ENCODE measurements around the gene MYOM1.

The MYOM1 gene

GRCh38 chr18:3194947-3195612 is 24.7 kb downstream of the MYOM1 start:
- no peak for DNase-seq

GRCh38 chr18:3193331-3193730 is 26.4 kb downstream of the MYOM1 start:
- TF ChIP-seq POLR2A (IDR thresholded peaks at IDR 0.05; ENCODE audit: low read length) (no peak), GATA1 (IDR thresholded peaks at IDR 0.05; ENCODE audit: low read depth, low read length) (no peak)
- no peak for DNase-seq

More at GRCh38 chr18:3194947-3195612, 24.7 kb downstream of the MYOM1 start:
- TF ChIP-seq GATA1 (IDR thresholded peaks at IDR 0.05; ENCODE audit: low read depth, low read length) (no peak), POLR2A (IDR thresholded peaks at IDR 0.05; ENCODE audit: low read length) (no peak)

GRCh38 chr18:3192752-3193151 is 27.0 kb downstream of the MYOM1 start:
- no peak for DNase-seq
- TF ChIP-seq POLR2A (IDR thresholded peaks at IDR 0.05; ENCODE audit: low read length) (no peak), GATA1 (IDR thresholded peaks at IDR 0.05; ENCODE audit: low read depth, low read length) (no peak)

GRCh38 chr18:3192286-3192685 is 27.5 kb downstream of the MYOM1 start:
- no peak for DNase-seq
- TF ChIP-seq GATA1 (IDR thresholded peaks at IDR 0.05; ENCODE audit: low read depth, low read length) (no peak), POLR2A (IDR thresholded peaks at IDR 0.05; ENCODE audit: low read length) (no peak)

GRCh38 chr18:3190610-3191009 is 29.2 kb downstream of the MYOM1 start:
- DNase-seq: no peak
- TF ChIP-seq GATA1 (IDR thresholded peaks at IDR 0.05; ENCODE audit: low read depth, low read length) (no peak), POLR2A (IDR thresholded peaks at IDR 0.05; ENCODE audit: low read length) (no peak)

GRCh38 chr18:3189884-3190283 is 29.9 kb downstream of the MYOM1 start:
- TF ChIP-seq POLR2A (IDR thresholded peaks at IDR 0.05; ENCODE audit: low read length) (no peak), GATA1 (IDR thresholded peaks at IDR 0.05; ENCODE audit: low read depth, low read length) (no peak)
- DNase-seq: no peak

GRCh38 chr18:3186678-3187658 is 32.8 kb downstream of the MYOM1 start:
- DNase-seq: peak; percentile 25 to 28
- TF ChIP-seq GATA1 (IDR thresholded peaks at IDR 0.05; ENCODE audit: low read depth, low read length): no peak
- no peak for TF ChIP-seq POLR2A (IDR thresholded peaks at IDR 0.05; ENCODE audit: low read length)

- DNase-seq: no peak
These were observed 35.3 kb downstream of the MYOM1 start for GRCh38 chr18:3184275-3184963.

GRCh38 chr18:3183103-3183717 is 36.6 kb downstream of the MYOM1 start:
- TF ChIP-seq GATA1 (IDR thresholded peaks at IDR 0.05; ENCODE audit: low read depth, low read length) (no peak), POLR2A (IDR thresholded peaks at IDR 0.05; ENCODE audit: low read length) (no peak)

More at GRCh38 chr18:3184275-3184963, 35.3 kb downstream of the MYOM1 start:
- no peak for TF ChIP-seq GATA1 (IDR thresholded peaks at IDR 0.05; ENCODE audit: low read depth, low read length)
- TF ChIP-seq POLR2A (IDR thresholded peaks at IDR 0.05; ENCODE audit: low read length): no peak

GRCh38 chr18:3180325-3180724 is 39.4 kb downstream of the MYOM1 start:
- TF ChIP-seq POLR2A (IDR thresholded peaks at IDR 0.05; ENCODE audit: low read length) (no peak), GATA1 (IDR thresholded peaks at IDR 0.05; ENCODE audit: low read depth, low read length) (no peak)
- DNase-seq: no peak

More at GRCh38 chr18:3183103-3183717, 36.6 kb downstream of the MYOM1 start:
- DNase-seq: no peak

GRCh38 chr18:3179430-3180089 is 40.2 kb downstream of the MYOM1 start:
- peak in 1 of 2 experiments; percentile 20 for DNase-seq

GRCh38 chr18:3177902-3178687 is 41.7 kb downstream of the MYOM1 start:
- DNase-seq: peak; percentile 80 to 81
- TF ChIP-seq POLR2A (IDR thresholded peaks at IDR 0.05; ENCODE audit: low read length): peak; percentile 60
- TF ChIP-seq GATA1 (IDR thresholded peaks at IDR 0.05; ENCODE audit: low read depth, low read length): no peak

More at GRCh38 chr18:3179430-3180089, 40.2 kb downstream of the MYOM1 start:
- TF ChIP-seq GATA1 (IDR thresholded peaks at IDR 0.05; ENCODE audit: low read depth, low read length) (no peak), POLR2A (IDR thresholded peaks at IDR 0.05; ENCODE audit: low read length) (no peak)
